ENCODE measurements around the gene TEN1.

Gene TEN1

GRCh38 chr17:76008208-76008607, 29.2 kb downstream of the TEN1 start:
- DNase-seq = no peak

GRCh38 chr17:76008630-76009425, 29.8 kb downstream of the TEN1 start:
- DNase-seq = no peak

GRCh38 chr17:76009447-76009846, 30.4 kb downstream of the TEN1 start:
- DNase-seq = no peak

- DNase-seq = no peak
Observed at GRCh38 chr17:76009969-76010661, 31.1 kb downstream of the TEN1 start.

- no peak for DNase-seq
Observed at GRCh38 chr17:76011951-76012350, 32.9 kb downstream of the TEN1 start.

- no peak for DNase-seq
Observed at GRCh38 chr17:76013377-76013932, 34.4 kb downstream of the TEN1 start.

- peak; percentile 64 for DNase-seq
Observed at GRCh38 chr17:76014100-76014924, 35.3 kb downstream of the TEN1 start.

GRCh38 chr17:76014925-76015261, 35.9 kb downstream of the TEN1 start:
- DNase-seq = no peak

GRCh38 chr17:76017481-76018339, 38.7 kb downstream of the TEN1 start:
- no peak for DNase-seq

- no peak for DNase-seq
Observed at GRCh38 chr17:76018340-76018680, 39.3 kb downstream of the TEN1 start.

- DNase-seq = no peak
Observed at GRCh38 chr17:76018801-76019200, 39.8 kb downstream of the TEN1 start.

GRCh38 chr17:76019833-76020467, 40.9 kb downstream of the TEN1 start:
- DNase-seq = no peak

- no peak for DNase-seq
Observed at GRCh38 chr17:76022285-76022684, 43.2 kb downstream of the TEN1 start.

GRCh38 chr17:76022973-76023899, 44.2 kb downstream of the TEN1 start:
- no peak for DNase-seq

GRCh38 chr17:76023900-76024237, 44.8 kb downstream of the TEN1 start:
- no peak for DNase-seq

GRCh38 chr17:76024353-76024752, 45.3 kb downstream of the TEN1 start:
- DNase-seq = no peak

GRCh38 chr17:76025294-76025693, 46.3 kb downstream of the TEN1 start:
- DNase-seq = no peak

- DNase-seq = no peak
Observed at GRCh38 chr17:76026714-76027158, 47.7 kb downstream of the TEN1 start.

GRCh38 chr17:76027159-76027839, 48.3 kb downstream of the TEN1 start, which contains the start of gene EVPL:
Gene EVPL, minus strand, starts transcription at chr17:76027306. Its CDS starts 108 bp downstream, at chr17:76027198.
- DNase-seq = no peak

Data from effector CD8-positive, alpha-beta T cell (primary cell).